ENCODE measurements around the gene CRIP1. TPM values are rescaled to one million over a fixed set of nuclear protein-coding genes. Genes with fewer than 3 reads are reported as not detected.

Gene CRIP1
- total RNA-seq, 4 donors from 2014 or later: 34.0 to 110 (median 54.6) TPM

- H3K27me3 ChIP-seq: no peaks in the 10 kb centered on the region
- no peak for DNase-seq (ENCODE audit: extremely low spot score)
- peaks cover 15 to 23% (median 16%) of the 10 kb centered on the region in 4 donors for H3K4me1 ChIP-seq
- WGBS: 94% methylated on average over 4 of the region's 18 CpGs
- TF ChIP-seq POLR2AphosphoS5 (IDR thresholded peaks at IDR 0.05): no peak
- TF ChIP-seq EP300 (IDR thresholded peaks at IDR 0.05): no peak
- no peak for TF ChIP-seq POLR2A (IDR thresholded peaks at IDR 0.05; ENCODE audit: low read depth)
- no peak for TF ChIP-seq CTCF (IDR thresholded peaks at IDR 0.05)
- no peaks in the 10 kb centered on the region for H3K9me3 ChIP-seq
- intact Hi-C loops (cut with DNase I): no loop called here
- H3K4me3 ChIP-seq: no peak overlapping the region
- H3K36me3 ChIP-seq: peaks cover 0 to 18% (median 8%) of the 10 kb centered on the region in 4 donors
- no peak overlapping the region for H3K27ac ChIP-seq (replicated peaks in 1 of 4)
Measured at GRCh38 chr14:105495101-105495989, 8.7 kb downstream of the CRIP1 start.

GRCh38 chr14:105495990-105496830 lies 9.5 kb downstream of the CRIP1 start:
- TF ChIP-seq POLR2AphosphoS5 (IDR thresholded peaks at IDR 0.05) (no peak), CTCF (IDR thresholded peaks at IDR 0.05) (no peak), POLR2A (IDR thresholded peaks at IDR 0.05; ENCODE audit: low read depth) (no peak), EP300 (IDR thresholded peaks at IDR 0.05) (no peak)
- no peaks in the 10 kb centered on the region for H3K27me3 ChIP-seq
- WGBS: 91% methylated on average over 4 of the region's 18 CpGs
- no peak overlapping the region for H3K27ac ChIP-seq (replicated peaks in 1 of 4)
- DNase-seq (ENCODE audit: extremely low spot score): no peak
- H3K9me3 ChIP-seq: no peaks in the 10 kb centered on the region
- intact Hi-C loops (cut with DNase I): no loop called here
- peaks cover 13 to 20% (median 16%) of the 10 kb centered on the region in 4 donors for H3K4me1 ChIP-seq
- H3K36me3 ChIP-seq: peaks cover 0 to 18% (median 8%) of the 10 kb centered on the region in 4 donors
- no peak overlapping the region for H3K4me3 ChIP-seq

- Histone ChIP-seq H3K27me3 (no peaks in the 10 kb centered on the region), H3K9me3 (no peaks in the 10 kb centered on the region), H3K4me3 (no peak overlapping the region), H3K36me3 (peaks cover 0 to 18% (median 8%) of the 10 kb centered on the region in 4 donors), H3K27ac (replicated peaks in 1 of 4) (no peak overlapping the region), H3K4me1 (peaks cover 5 to 12% (median 8%) of the 10 kb centered on the region in 4 donors)
- WGBS: 86% methylated on average over 8 of the region's 32 CpGs
- intact Hi-C loops (cut with DNase I): no loop called here
- no peak for DNase-seq (ENCODE audit: extremely low spot score)
- TF ChIP-seq POLR2A (IDR thresholded peaks at IDR 0.05; ENCODE audit: low read depth): no peak
Measured at GRCh38 chr14:105496831-105497591, 10.3 kb downstream of the CRIP1 start.

- intact Hi-C loops (cut with DNase I): no loop called here
- Histone ChIP-seq H3K36me3 (peaks cover 0 to 14% (median 4%) of the 10 kb centered on the region in 4 donors), H3K4me1 (peaks cover 0 to 6% (median 4%) of the 10 kb centered on the region in 4 donors), H3K27ac (replicated peaks in 1 of 4) (no peak overlapping the region), H3K9me3 (no peaks in the 10 kb centered on the region), H3K4me3 (no peak overlapping the region), H3K27me3 (peaks cover 0 to 2% (median 0%) of the 10 kb centered on the region in 4 donors)
- no peak for DNase-seq (ENCODE audit: extremely low spot score)
- 95% methylated on average over 26 of the region's 31 CpGs for WGBS
- TF ChIP-seq CTCF (IDR thresholded peaks at IDR 0.05): no peak
- TF ChIP-seq EP300 (IDR thresholded peaks at IDR 0.05): no peak
- no peak for TF ChIP-seq POLR2AphosphoS5 (IDR thresholded peaks at IDR 0.05)
- TF ChIP-seq POLR2A (IDR thresholded peaks at IDR 0.05; ENCODE audit: low read depth): no peak
Measured at GRCh38 chr14:105497671-105498429, 11.2 kb downstream of the CRIP1 start.
